HG03039 (cell line): ENCODE results near the gene LAMTOR1.

Experiments
- ATAC-seq: cut with Tn5 transposase; IDR thresholded peaks from one replicate; pipeline ENCODE4 v1.9.1; 2021; ENCODE audit warnings: mild to moderate bottlenecking, moderate library complexity; ENCODE audit not compliant: unreplicated experiment

The LAMTOR1 gene

DNA sequence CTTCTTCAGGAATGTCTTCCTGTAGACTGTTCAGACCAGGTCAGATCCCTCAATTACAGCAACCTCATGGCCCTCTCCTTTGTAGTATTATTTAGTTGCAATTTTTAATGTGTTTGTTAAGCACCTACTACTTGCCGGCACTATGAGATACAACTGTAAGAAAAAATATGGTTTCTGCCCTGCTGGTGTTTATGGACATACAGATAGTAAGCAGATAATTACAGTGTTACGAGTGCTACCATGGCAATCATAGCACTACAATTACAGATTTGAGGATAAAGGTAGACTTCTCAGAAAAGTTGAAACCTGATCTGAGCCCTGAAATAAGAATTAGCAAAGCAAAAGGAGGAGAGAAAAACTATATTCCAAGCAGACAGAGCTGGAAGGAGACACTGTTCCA, 19.7 kb downstream of the LAMTOR1 start:
- ATAC-seq = no peak

DNA sequence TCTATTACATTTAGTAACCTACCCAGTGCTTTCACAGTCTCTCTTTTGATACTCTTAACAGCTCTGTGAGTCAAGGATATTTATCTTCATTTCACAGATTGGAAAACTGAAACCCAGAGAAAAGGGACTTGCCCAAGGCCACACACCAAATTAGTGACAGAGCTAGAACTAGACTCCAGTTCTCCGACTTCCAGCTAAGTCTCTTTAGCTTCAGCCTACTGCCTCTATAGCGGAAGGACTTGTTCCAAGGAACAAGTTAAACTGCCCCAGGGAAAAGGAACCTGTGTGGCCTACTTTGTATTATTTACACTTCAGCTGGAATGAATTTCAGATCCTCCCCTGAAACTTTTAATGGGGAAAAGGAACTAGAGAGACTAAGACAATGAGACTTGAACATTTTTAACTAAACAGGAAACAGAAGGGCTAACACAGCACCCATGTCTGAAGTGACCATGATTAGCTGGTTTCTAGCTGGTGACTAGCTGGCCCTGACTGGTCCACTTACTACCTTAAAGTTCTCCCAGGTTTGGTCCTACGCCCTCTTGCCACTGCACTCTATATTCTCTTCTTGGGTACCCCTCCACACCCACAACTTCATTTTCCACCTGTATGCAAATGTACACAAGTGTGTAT, 21.2 kb downstream of the LAMTOR1 start:
- ATAC-seq = no peak

DNA sequence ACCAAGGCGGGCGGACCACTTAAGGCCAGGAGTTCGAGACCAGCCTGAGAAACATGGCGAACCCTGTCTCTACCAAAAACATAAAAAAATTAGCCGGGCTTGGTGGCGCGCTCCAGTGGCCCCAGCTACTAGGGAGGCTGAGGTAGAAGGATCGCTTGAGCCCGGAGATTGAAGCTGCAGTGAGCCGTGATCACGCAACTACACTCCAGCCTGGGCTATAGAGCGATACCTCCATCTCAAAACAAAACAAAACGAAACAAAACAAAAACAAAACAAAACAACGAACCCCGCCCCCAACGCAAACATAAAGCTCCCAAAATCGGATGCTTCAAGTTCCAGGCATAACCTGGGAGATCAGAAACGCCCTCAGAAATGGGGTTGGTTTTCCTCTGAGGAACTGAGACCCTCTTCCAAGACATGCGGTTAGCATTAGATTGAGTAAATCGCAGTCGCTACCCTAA, 21.9 kb downstream of the LAMTOR1 start:
- no peak for ATAC-seq

DNA sequence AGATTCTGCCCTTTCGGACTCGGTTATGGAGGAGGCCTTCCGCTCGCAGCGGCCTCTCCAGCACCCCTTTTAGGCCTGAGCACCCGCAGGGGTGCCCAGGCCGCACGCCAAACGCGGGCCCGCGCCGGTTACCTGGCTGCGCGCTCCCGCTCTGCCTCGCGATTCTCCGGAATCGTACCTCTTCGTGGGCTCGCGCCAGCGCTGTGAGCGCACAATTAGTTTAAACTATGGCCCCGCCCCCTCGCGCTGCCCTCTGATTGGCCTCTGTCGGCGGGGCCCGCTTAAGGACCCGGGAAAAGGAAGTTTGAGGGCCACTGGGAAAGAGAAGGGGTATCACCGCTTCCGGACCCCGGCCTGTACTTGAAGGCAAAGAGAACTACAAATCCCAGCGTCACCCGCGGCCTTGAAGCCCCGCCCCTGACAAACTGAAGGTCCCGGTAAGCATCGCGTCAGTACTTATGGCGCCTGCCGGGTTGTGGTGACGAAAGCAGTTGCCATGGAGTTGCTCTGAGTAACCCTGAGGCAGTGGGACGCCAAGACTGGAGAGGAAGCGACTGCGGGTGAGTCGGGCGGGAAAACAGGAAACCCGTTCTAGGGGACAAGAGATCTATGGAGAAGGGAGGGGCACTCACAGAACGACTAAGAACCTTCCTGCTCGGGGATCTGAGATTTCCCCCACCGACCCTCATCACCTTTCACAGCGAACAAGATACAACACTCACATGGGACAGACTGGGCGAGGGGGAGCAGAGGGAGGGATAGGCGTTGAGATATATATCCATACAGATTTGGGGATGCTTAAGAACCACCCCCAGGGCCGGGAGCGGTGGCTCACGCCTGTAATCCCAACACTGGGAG, 22.5 kb downstream of the LAMTOR1 start, which contains the start of the genes LRRC51 and NUMA1:
Gene LRRC51 (plus strand): TSS at position 525 of the 858 bp plus-strand sequence. CDS start 8,234 bp downstream, outside the sequence.
Gene NUMA1 (minus strand): TSS at position 217 of the 858 bp plus-strand sequence. CDS start 44,599 bp downstream, outside the sequence.
- peak; percentile 93 for ATAC-seq

DNA sequence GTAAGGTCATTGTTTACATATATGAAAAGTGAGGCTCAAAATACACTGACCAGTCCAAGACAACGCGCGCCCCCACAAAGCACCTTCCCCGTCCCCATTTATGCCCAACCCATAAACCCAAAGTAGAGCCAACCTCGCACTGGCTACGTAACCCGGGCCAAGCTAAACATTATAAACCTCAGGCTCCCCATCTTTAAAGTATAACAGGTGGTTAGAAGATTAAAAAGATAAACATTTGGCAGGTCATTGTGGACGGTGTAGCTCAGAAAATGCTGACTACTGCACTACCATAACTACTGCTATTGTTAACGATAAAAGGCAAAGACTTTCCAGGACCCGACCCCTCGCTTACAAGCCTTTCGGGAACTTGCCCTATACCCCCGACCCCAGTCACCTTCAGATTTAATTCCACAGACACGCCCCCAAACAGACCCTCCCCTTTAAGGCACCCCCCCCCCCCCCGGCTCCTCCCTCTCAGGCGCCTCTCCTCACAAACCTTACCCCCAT, 23.2 kb downstream of the LAMTOR1 start:
- ATAC-seq = no peak

DNA sequence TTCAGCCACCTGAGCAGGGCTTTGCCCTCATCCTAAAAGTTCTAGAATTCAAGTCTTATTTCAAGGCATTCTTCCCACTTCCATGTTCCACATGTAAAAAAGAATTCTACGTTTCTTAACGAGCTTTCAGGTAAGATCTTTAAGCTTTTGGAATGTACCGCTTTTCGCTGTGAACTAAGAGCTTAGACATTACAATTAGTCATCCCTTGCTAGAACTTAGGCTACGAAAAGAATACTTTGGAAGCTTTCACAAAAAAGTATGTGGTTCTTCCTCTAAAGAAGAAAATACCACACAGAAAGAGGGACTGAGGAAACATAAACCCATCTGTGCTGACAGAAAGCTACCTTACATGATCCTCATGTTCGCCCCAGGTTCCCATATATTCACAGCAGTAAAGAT, 24.6 kb downstream of the LAMTOR1 start:
- ATAC-seq = no peak

DNA sequence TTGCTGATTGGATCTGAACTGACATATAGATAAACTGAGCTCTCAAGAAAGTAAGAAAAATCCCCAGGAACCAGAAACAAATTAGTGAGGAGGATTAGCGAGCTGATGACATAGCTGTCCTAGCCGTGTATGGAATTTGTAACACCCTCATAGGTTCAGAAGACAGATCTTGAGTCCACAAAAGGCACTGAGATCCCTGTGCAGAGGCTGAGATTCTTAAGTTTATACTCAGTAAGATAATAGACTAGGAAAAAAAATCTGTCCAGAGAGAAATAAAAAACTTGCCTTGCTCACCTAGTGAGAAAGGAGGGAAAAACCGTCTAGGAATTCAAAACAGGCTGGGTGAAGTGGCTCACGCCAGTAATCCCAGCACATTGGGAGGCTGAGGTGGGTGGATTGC, 27.3 kb downstream of the LAMTOR1 start:
- no peak for ATAC-seq

DNA sequence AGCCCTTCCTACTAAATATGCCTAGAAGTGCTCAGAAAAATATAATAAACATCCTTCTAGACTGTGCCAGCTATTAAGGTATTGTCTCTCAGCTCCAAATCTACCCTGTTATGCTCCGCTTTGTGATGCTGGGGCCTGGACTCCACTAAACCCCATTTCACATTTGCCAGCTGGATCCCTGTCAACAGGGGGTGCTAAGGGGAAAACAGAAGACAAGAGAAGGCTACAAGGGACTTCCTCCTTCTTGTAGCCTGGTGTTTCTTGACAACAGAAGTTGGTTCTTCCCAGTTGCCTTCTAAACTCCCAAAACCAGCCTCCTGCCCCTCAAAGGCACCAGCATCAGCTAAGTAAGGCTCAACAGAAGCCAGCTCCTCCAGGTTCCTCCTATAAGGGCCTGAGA, 28.0 kb downstream of the LAMTOR1 start:
- ATAC-seq = no peak

DNA sequence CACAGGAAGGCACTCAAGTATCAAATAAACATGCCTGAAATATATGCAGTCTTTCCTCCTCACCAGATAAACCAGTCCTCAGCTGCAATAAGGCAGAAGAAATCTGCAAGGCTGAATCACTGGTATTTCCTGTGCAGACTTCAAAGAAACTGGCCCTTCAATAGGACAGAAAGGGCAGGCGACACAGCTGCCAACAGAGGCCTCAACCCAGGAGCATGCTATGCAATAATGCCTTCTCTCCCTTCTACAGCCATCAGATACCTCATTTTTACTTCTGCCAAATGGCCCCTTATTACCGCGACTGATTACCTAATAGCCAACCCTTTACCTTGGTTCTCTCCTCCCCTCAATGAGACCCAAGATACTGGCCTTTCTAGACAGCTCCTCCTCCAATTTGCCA, 30.7 kb downstream of the LAMTOR1 start:
- ATAC-seq = no peak

DNA sequence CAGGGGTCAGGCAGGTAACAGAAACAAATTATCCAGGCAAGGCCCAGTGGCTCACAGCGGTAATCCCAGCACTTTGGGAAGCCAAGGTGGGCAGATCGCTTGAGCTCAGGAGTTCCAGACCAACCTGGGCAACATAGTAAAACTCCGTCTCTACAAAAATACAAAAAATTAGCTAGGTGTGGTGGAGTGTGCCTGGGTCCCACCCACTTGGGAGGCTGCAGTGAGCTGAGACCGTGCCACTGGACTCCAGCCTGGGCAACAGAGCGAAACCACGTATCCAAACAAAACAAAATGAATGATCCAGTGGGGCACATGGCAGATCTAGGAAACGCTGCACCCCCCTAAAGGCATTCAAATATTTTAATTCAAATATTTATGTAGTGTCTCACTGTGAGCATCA, 32.6 kb downstream of the LAMTOR1 start:
- ATAC-seq = no peak

DNA sequence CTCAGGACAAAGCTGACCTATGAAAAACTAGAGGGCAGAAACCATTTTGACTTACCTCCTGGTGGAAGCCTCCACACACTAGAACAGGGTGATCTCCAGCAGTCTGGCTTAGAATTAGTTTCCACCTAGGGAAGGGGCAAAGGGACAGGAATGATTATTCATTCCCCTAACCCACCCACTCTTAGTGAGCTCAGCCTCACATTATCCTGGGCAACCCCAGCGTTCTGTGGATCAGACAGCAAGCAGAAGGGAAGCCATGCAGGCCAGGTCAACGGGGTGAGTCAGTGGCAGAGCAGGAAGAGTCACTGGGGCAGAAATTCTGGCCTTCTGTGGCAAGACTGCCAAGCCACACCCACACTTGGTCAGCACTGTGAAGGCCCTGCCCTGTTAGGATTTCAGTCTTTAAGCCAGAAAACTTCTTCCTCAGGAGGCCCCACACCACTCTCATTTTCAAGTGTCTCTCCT, 33.3 kb downstream of the LAMTOR1 start:
- ATAC-seq = no peak

DNA sequence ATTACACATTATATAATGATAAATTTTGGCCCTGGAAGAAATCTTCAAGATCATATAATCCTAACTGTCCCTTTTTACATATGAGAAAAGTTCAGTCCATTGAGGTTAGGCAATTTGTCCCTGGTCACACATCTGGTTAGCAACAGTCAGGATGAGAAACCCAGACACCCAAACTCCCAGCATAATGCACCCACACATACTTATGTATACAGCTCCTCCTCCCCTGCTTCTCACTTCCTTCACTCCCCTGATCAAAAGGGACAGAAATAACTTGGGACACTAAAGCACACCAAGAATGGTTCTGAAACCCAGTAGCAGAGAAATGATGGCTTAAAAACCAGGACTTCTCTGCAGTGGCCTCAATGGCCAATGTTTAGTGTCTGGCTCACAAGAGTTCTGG, 33.9 kb downstream of the LAMTOR1 start:
- ATAC-seq = no peak

DNA sequence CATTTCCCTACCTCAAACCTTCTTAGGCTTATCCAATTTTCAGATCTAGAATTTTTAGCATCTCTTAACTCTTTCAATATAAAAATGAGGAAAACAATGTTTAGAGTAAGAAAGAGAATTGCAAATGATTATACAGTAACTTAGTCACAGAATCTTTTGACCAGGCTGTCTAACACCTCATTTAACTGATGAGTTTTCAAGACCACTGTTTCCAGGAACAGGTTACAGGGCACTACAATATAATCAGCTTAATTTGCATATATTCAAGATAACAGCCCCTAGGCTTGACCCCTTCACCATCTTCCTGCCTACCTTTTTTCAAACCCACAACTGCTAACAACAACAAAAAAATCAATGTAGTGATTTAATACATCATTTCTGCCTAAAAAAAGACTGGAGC, 35.4 kb downstream of the LAMTOR1 start:
- no peak for ATAC-seq

DNA sequence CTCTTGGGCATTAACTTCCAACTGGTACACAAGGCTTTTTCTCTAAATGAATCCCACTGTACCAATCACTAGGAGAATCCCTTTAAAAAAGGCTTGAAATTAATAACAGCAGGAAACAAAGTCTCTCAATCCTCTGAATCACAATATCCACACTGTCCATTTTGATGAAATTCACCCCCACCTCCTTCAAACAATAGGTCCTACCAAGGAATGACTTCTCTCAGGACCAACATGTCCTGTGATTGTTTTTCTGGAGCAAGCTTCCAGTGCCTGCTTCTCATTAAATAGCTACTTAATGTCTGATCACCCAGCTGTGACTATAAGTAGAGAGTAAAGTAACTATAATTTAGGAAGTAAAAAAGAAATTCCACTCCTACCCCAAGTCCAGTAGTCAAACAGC, 35.8 kb downstream of the LAMTOR1 start:
- ATAC-seq = no peak

DNA sequence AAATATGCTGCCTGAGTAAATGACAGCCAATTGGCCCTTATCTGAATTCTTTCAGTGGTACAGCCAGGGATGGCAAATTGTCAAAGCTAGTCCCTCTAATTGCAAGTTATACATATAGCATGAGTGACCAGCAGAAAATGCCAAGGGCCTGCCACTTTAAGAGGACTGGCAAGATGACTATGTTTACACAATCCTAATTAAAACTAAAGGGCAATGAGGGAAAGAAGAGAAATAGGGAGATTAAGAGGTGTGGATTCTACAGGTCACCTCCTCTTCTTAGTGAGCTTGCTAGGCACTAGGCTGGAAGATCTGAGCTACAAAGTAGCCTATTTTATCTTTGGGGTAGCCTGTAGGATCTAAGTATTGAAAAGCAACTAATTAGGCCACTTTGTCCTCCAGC, 36.2 kb downstream of the LAMTOR1 start:
- no peak for ATAC-seq

DNA sequence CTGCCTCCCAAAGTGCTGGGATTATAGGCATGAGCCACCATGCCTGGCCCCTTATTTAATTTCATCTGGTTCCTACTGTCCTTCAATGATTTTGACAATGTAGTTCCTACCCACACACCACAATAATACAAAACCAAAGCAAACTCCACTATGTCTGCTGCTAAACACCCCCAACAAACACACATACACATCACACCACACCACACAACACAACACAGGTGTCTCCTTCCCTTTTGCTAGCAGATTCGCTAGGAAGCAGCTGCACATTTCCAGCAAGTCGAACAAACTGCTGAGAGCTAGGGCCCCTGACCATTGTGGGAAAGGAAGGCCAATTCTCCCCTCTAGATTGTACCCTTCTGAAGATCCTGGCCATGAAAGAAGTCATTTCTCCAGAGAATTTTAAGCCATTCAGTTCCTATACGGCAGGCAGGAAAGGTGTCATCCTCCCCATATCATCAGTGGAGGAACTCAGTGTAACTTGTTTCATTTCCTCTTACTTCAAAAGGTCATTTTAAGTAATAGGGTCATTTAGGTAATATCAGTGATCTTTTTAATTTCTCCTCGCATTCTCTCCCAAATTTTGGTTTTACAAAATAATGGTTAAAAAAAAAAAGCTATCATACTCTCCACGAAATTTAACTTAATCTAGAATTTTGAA, 41.2 kb downstream of the LAMTOR1 start:
- ATAC-seq = no peak

DNA sequence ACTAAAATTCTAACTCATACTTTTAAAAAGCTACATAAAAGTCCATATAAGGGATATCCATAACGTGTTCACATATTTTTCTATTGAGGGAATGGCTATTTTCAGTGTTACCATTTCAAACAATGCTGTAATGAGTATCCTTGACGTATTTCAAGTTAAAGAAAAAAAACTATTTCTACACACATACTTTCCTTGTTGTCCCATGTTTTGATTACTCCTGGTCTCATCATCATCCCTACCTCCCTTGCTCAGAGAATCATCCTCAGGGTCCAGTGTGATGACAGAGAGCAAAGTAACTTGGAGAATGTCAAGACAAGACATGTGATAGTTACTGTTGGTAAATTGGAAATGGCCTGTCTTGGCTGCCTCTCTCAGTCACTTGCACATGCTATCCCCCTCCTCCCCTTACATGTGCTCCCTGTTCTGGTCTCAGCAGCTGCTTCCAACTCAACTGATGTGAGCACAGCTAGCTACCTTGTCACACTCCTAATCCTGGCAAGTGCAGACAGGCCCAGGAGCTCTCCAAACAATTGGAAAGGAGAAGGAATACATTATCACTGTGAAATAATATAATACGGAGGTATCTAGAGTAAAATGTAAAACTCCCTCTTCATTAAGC, 44.6 kb downstream of the LAMTOR1 start:
- no peak for ATAC-seq

DNA sequence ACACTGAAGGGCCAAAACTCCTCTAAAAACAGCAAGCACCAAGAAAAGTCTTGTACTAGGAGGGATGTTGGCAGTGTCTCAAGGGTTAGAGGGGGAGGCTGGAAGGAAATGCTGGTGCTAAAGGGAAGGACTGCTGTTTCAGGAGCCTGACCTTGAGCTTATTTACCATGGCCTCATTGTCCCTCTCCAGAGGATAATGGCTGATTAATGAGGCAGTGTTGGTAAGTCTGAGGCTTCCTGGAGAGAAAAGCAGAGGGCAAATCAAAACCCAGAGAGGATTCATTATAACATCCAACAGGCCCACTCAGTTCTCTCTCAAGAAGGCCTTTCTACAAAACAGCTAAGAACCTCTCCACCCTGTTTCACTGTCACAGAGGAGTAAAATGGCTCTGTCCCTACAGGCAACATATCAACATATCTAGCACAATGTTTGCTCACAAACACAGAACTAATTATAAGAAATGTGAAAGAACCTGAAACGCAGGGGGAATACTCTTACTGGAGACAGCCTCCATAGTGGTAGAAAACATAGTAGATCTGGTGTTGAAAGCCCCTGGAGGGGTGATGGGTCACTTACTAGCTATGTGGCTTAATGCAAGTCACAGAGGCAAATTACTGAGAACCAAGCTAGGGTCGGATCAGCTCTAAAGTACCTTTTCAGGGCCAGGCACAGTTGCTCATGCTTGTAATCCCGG, 54.2 kb downstream of the LAMTOR1 start:
- no peak for ATAC-seq
